HG02884 (cell line): Measurements from ENCODE around the gene GLE1.
"Not testable (repeated sequence)": the region's sequence is repeated elsewhere in the genome, so short reads cannot be mapped to it uniquely, and the experiment has no call there.

ENCODE experiments used
- ATAC-seq: cut with Tn5 transposase; IDR thresholded peaks from one replicate; pipeline ENCODE4 v1.9.1; 2021; ENCODE audit warnings: mild to moderate bottlenecking, moderate library complexity; ENCODE audit not compliant: unreplicated experiment

GLE1 gene

DNA sequence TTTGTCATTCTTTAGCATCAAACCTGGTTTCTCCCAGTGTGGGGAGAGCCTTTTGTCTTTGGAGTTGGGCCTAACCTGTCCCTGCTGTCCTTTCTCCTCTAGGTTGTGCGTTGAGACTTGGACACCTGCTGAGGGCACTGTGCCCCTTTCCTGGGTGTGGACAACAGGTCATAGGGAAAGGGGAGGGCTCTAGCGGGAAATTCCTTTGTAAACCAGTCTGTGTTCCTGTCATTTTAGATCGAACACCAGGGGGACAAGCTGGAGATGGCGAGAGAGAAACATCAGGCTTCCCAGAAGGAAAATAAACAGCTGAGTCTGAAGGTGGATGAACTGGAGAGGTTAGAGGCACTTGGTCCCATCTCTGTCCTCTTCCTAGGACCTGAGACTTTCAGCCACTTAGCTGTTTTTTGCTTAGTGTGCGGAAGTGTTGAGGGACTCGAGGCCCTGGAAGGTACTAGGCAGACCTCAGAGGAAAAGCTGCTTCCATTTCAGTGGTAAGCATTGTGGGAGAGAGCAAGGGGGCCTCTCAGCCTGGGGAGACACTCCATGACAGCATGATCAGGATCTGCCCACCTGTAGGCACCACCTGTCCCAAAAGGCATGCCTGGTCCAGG, 8.6 kb upstream of the GLE1 start:
- ATAC-seq: no peak

- ATAC-seq: no peak
These were observed 6.5 kb upstream of the GLE1 start for GRCh38 chr9:128497824-128498610.

DNA sequence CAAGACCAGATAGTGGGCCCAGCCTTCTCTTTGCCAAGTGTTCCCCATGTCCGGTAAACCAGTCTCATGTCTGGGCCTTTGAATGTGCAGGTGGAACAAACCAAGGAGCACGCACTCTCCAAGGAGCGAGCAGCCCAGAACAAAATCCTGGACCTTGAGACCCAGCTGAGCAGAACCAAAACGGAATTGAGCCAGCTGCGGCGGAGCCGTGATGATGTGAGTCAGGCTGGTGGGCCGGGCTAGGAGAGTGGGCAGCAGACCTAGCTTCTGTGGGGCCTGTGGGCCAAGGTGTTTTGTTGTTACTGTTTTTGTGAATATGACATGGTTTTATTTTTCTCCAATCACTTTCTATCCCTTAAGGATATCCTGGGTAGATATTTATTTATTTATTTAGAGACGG, 5.6 kb upstream of the GLE1 start:
- ATAC-seq: no peak

- ATAC-seq: no peak
These were observed 4.6 kb upstream of the GLE1 start for GRCh38 chr9:128499920-128500319.

DNA sequence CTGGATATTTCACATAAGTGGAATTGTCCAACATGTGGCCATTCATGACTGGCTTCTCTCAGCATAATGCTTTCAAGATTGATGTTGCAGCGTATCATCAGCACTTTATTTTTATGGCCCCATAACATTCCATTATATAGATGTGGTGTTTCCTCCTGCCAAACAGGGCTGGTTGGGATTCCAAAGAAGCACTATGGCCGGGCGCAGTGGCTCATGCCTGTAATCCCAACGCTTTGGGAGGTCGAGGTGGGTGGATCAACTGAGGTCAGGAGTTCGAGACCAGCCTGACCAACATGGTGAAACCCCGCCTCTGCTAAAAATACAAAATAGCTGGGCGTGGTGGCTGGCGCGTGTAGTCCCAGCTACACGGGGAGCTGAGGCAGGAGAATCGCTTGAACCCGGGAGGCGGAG, 1.1 kb upstream of the GLE1 start:
- ATAC-seq: not testable (repeated sequence)

DNA sequence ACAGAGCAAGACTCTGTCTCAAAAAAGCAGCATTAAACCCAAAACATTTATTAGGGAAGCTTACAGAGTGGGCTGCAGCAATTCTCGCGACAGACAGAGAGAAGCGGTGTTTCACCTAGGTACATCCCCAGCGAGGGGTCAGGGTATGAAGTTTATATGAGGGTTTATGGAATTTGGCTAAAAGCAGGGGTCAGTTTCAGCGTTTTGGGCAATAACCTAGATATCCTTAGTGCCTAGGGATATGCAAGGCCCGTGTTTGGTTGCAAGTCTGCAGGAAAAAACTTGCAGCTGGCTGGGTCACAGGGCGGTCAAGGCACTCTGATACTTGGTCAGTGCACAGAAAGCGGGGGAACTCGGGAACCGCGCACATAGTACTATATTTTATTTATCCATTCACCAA, 649 bp upstream of the GLE1 start:
- no peak for ATAC-seq

DNA sequence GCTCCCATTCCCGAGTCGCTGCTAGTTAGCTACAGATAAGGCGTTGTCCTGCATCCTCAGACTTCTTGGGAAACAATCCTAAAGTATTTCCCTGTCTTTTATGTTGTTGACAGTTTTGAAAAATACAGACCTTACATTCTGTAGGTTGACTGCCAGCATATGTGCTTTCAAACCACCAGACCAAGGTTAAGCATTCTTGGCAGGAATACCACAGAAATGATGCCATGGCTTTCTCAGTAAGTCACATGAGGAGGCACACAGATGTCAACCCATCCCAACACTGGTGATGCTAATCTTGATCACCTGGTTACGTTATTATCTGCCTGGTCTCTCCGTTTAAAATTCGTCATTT, 871 bp downstream of the GLE1 start:
- no peak for ATAC-seq

- not testable (repeated sequence) for ATAC-seq
These were observed 1.4 kb downstream of the GLE1 start for GRCh38 chr9:128505906-128506305.

- no peak for ATAC-seq
These were observed 8.3 kb downstream of the GLE1 start for GRCh38 chr9:128512820-128513219.

- ATAC-seq: no peak
These were observed 17.4 kb downstream of the GLE1 start for GRCh38 chr9:128521956-128522355.

- no peak for ATAC-seq
These were observed 18.8 kb downstream of the GLE1 start for GRCh38 chr9:128523199-128523925.

GRCh38 chr9:128526720-128527119, 22.2 kb downstream of the GLE1 start:
- no peak for ATAC-seq

GRCh38 chr9:128528445-128529160, 24.1 kb downstream of the GLE1 start:
- no peak for ATAC-seq

DNA sequence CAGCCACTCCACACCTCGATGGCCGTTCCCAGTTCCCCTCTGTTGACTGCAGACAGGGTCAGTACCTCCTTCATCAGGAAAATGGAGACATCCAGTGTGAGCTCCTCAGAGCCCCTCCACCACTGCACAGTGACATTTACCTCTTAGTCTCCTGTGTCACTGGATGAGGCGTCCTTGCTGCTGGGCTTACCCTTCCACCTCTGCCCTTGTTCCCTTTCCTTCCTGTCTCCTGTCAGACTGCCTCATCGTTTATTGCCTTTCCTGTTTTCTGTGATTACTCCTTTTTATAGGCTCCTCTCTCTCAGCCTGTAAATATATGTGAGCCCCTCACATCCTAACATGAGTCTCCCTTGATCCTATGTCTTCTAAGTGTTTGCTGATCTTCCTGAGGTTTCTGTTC, 24.7 kb downstream of the GLE1 start:
- no peak for ATAC-seq

GRCh38 chr9:128532581-128532980, 28.1 kb downstream of the GLE1 start:
- no peak for ATAC-seq

- ATAC-seq: no peak
These were observed 36.3 kb downstream of the GLE1 start for GRCh38 chr9:128540634-128541360.

DNA sequence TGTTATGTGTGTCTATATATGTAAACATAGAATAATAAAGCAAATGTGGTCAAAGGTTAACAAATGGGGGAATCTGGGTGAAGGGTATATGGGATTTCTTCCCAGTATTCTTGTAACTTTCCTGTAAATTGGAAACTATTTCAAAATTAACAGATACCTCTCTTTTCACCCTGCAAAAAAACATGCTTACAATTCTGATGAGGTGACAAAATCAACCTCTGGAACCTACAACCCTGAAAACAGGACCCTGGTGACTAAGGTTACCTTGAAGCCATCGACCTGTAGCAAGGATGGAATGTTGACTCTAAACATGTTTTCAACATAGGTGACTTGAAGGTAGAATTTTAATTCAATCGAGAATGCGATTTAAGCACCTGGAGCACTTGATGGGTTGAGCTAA, 42.0 kb downstream of the GLE1 start:
- no peak for ATAC-seq

GRCh38 chr9:128548876-128549275, 44.4 kb downstream of the GLE1 start:
- no peak for ATAC-seq

GRCh38 chr9:128550226-128550625, 45.7 kb downstream of the GLE1 start:
- no peak for ATAC-seq

DNA sequence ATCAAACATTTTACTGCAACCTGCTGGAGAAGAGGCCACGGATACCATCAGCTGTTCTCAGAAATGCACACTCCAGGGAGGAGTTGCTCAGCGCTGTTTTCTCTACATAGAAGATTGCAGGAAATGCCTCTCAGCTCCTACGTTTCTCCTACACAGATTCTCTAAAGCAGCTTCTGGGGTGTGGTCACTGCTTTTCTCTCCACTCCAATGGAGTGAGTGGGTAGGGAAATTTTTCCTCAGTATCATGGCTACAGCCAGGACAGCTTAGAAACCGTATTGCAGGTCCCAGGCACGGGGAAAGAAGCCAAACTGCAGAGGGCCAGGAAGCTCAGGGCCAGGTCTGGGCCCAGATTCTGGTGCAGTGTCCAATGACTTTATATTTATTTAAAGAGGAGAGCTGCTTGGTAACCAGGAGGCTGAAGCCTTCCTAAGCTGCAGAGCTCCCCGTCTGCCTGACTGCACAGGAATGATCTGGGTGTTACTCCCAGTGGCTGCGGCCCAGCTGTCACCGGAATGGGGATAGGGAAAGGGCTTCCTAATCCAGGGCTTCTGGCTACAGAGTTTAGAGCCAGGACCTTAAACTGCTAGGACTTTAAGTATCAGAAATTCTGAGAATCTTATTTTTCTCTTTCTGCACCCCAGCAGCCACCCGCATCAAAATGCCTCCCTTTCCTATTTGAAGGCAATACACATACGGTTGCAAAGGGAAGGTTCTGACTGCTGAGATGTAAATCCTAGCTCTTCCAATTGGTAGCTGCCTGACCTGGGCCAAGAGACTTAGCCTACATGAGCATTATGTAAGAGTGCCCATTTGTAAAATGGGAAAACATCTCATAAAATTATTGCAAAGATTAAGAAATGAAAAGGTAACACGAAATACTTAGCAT, 46.5 kb downstream of the GLE1 start:
- ATAC-seq: no peak
